M059J (cell line): ENCODE results near the gene GFRA3. TPM values are rescaled to one million over a fixed set of nuclear protein-coding genes. Genes with fewer than 3 reads are reported as not detected.
"Not testable (repeated sequence)": the region's sequence is repeated elsewhere in the genome, so short reads cannot be mapped to it uniquely, and the experiment has no call there.

Experiments used
- DNase-seq: peaks from one replicate; pipeline ENCODE4 v3.0.0-alpha.2; 2012; ENCODE audit warnings: low read depth
- total RNA-seq: library from RNA; depleted of rRNA; stranded (reverse); fragments of >200 nt; shearing (Covaris generic); gene quantifications from 2 replicates; pipeline ENCODE4 v1.2.3, GENCODE V29; 2014

GFRA3 gene
- total RNA-seq, 1 experiment from 2014 or later, result not detected

DNA sequence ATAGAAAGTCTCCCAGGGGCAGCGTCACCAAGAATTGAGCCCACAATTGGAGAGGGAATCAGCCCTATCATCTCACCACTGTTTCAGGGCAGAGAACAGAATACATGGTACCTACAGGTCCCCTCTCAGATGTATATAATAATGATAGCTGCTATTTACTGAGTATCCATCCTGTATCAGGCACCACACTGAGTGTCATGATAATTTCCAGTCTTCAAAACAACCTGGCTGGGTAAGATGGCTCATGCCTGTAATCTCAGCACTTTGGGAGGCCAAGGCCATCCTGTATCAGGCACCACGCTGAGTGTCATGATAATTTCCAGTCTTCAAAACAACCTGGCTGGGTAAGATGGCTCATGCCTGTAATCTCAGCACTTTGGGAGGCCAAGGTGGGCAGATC, 26.6 kb downstream of the GFRA3 start:
- not testable (repeated sequence) for DNase-seq

- no peak for DNase-seq
Observed at GRCh38 chr5:138246822-138247221, 27.6 kb downstream of the GFRA3 start.

- no peak for DNase-seq
Observed at GRCh38 chr5:138246334-138246733, 28.1 kb downstream of the GFRA3 start.

DNA sequence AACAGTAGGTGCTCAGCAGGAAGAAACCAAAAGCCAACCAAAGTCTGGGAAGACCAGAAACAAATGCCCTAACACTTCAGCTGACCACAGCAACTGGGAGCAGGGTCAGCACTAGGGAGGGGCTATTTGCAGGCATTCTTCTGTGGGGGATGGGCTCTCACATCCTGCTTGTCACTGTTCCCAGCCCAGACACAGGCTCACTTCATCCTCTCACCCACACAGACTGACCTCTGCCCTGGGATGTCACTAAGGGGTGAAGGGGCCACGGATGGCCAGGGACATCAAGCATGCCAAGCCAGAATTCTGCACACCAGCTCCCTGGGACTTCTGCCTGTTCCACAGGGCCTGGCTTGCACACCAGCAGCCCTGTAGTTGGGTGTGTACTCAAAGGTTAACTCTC, 28.7 kb downstream of the GFRA3 start:
- no peak for DNase-seq

DNA sequence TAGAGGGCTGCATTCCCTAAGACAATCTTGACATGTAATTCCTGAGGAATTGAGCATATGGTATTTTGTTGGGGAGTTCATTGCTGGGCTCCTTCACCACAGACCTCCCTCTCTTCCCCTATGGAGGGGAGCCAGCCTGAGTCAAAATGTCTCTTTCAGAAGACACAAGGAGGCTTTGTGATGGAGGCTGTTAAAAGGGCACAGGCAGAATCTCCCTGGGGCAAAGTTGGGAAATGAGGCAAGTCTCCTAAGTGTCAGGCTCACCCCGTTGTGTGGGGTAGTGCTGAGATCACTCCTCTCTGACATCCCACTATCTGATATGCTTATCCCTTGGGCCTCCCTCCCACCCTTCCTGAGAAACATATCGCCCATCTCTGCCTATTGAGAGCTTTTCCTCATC, 30.6 kb downstream of the GFRA3 start:
- no peak for DNase-seq

DNA sequence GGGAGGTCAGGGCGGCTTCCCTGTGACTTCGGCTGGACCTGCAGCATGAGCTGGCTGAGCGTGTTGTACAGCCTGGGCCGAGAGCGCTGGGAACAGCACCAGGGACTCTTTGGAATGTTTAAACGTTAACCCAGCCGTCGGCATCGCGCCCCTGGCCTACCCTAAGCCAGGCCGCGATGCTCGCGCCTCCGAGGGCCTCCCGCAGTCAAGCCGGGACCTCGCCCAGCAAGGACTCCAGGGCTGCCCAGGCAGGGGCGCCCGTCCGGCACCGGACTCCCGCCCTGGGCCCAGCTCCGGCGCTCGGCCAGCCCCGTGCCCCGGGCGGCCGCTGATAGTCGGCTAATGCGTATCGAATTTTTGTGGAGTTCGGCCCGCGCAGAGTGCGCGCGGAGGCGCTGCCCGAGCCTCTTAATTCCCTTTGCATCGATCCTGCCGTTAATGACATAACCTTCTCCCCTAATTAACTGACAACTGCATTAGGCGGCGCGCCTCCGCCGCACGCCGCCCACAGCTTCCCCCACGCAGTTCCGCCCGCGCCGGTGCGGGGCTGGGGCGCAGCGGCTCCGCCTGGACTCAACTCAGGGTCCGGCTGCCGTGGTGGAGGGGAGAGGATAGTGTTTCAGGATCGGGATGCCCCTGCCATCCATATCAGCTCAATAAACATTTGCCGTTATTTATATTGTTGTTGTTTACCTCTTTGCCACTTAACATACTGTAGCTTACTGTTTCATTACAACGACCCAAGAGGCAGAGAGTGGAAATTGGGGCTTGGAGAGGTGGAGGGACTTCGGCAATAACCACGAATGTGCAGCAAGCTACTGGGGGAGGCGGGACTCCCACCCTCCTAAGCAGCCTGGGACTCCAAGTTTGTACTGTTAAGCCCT, 32.5 kb downstream of the GFRA3 start:
- DNase-seq, result peak; percentile 10

- DNase-seq, result no peak
Observed at GRCh38 chr5:138240650-138241385, 33.6 kb downstream of the GFRA3 start.

GRCh38 chr5:138238034-138238433, 36.4 kb downstream of the GFRA3 start:
- no peak for DNase-seq

DNA sequence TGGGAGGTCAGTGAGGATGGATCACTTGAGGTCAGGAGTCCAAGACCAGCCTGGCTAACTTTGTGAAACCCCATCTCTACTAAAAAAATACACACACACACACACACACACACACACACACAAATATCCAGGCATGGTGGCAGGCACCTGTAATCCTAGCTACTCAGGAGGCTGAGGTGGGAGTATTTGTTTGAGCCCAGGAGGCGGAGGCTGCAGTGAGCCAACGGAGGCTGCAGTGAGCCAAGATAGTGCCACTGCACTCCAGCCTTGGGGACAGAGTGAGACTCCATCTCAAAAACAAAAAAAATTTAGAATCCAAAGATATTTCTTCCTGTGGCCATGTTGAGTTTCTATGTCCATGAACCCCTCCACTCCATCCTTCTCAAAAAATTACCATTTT, 39.8 kb downstream of the GFRA3 start:
- DNase-seq, result no peak

DNA sequence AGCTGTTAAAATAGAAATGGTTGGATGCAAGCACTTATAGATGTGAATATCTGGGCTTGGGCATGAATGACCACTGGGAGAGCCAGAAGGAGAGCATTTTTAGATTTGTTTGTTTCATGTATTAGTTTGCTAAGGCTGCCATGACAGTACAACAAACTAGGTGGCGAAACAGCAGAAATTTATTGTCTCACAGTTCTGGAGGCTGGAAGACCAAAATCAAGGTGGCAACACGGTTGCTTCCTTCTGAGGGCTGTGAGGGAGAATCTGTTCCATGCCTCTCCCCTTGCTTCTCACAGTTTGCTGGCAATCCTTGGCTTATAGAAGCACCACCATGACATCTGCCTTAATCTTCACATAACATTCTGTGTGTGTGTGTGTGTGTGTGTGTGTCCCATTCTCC, 41.1 kb downstream of the GFRA3 start:
- no peak for DNase-seq

DNA sequence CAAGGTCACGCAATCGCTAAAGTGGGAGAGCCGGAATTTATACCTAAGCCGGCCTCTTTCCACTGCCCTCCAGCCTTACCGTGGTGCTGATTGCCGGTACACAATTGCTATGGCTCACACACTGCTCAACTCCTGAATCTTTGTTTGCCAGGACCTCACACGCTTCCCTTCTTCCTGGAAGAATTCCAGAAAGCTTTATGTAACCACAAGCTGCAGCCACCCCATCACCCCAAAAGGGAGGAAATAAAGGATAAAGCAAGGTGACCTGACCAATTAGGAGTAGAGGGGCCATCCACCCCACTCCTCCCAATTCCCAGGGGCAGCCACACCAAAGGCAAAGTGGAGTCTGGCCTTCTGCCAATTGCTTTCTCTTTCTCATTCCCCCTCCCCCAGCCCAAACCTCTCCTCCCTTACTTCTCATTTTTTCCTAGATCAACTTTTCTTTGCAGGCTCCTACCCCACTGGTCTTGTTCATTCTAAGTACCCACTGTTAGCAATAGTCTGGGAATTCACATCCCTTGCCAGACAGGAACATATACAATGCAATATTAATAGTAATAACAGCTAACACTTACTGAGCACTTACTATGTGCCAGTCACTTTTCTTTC, 43.3 kb downstream of the GFRA3 start:
- DNase-seq, result peak; percentile 76

DNA sequence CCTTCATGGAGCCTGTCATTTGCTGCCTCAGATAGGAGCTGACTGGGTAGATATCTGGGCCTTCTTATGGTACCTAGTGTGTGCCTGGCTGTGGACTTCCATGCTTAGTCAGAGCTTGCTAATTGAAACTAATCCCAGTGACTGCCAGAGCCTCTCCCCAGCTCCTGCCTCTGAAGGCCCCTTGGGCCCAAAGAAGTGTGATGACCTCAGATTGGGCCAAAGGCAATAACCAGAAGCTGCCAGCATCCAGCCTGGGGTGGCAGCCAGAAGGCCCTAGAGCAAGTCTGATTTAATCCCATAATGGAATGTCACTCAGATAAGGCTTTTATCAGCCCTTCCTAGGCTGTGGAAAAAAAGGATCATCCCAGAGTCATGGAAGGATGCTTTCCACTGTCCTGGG, 44.2 kb downstream of the GFRA3 start:
- DNase-seq, result peak; percentile 87

- no peak for DNase-seq
Observed at GRCh38 chr5:138229387-138229786, 45.0 kb downstream of the GFRA3 start.

GRCh38 chr5:138226910-138227309, 47.5 kb downstream of the GFRA3 start:
- DNase-seq, result no peak

GRCh38 chr5:138224712-138225111, 49.7 kb downstream of the GFRA3 start:
- DNase-seq, result no peak

DNA sequence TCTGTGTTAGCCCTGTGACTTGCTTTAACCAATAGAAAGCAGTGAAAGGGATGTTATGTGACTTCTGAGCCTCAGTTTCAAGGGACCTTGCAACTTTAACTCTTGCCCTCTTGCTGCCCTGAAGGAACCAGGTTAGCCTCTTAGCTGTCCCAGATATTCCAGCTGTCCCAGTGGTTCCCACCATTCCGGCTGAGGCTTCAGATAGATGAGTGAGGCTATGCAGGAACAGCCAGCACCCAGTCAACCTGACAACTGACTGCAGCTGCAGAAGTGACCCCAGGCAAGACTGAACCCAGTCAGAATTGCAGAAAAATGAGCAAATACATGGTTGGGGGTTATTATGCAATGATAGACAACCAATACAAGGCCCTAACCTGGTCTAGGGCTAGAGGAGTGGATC, 50.9 kb downstream of the GFRA3 start:
- DNase-seq, result no peak

- DNase-seq, result no peak
Observed at GRCh38 chr5:138216799-138217198, 57.6 kb downstream of the GFRA3 start.

- DNase-seq, result peak; percentile 99
Observed at GRCh38 chr5:138213161-138214029, 61.0 kb downstream of the GFRA3 start, which contains the start of gene CDC23. Gene CDC23 (minus strand): TSS chr5:138213323. CDS start chr5:138213312, 11 bp downstream.

DNA sequence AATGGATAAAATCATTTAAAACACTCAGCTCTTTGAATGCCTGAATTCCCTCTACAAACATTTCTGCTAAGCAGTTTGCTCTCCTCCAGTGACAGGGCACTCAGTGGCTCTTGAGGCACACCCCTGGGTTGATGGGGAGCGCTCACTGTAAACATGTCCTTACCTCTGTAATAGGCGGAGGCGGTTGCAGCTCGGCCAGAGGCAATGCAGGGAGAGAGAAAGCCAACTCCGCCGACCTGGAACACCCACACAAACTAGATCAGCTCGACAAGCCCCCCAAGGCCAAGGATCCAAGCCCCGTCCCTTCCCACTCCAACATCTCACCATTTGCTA, 61.6 kb downstream of the GFRA3 start:
- no peak for DNase-seq

GRCh38 chr5:138210985-138211384, 63.4 kb downstream of the GFRA3 start:
- DNase-seq, result no peak
